Hepatocyte (in vitro differentiated cells): ENCODE results near the gene ZNF407. TPM values are rescaled to one million over a fixed set of nuclear protein-coding genes. Genes with fewer than 3 reads are reported as not detected.

Experiments
- DNase-seq: peaks from one replicate; pipeline ENCODE4 v3.0.0-alpha.2; 2016; ENCODE audit warnings: low spot score
- H2AFZ ChIP-seq: fragments of 200-600 bp; sonication (generic); 2 replicates; pipeline ENCODE4 v1.6.0; 2016; ENCODE audit warnings: antibody characterized with exemption, mild to moderate bottlenecking
- H3K27ac ChIP-seq: fragments of 200-600 bp; sonication (generic); 2 replicates; pipeline ENCODE4 v1.5.1; 2016; ENCODE audit warnings: mild to moderate bottlenecking
- H3K27me3 ChIP-seq: fragments of 200-600 bp; sonication (generic); 2 replicates; pipeline ENCODE4 v1.6.1; 2016
- H3K36me3 ChIP-seq: fragments of 200-600 bp; sonication (generic); replicated peaks from 2 replicates; pipeline ENCODE4 v1.5.1; 2016; ENCODE audit warnings: low read depth; ENCODE audit not compliant: insufficient read depth
- H3K4me1 ChIP-seq: fragments of 200-600 bp; sonication (generic); 2 replicates; pipeline ENCODE4 v1.5.1; 2016; ENCODE audit warnings: mild to moderate bottlenecking, moderate library complexity; ENCODE audit not compliant: insufficient read depth
- H3K4me2 ChIP-seq: fragments of 200-600 bp; sonication (generic); 2 replicates; pipeline ENCODE4 v1.6.0; 2016
- H3K4me3 ChIP-seq: fragments of 200-600 bp; sonication (generic); 2 replicates; pipeline ENCODE4 v1.5.1; 2016; ENCODE audit warnings: mild to moderate bottlenecking
- H3K79me2 ChIP-seq: fragments of 200-600 bp; sonication (generic); 2 replicates; pipeline ENCODE4 v1.6.0; 2017; ENCODE audit warnings: mild to moderate bottlenecking
- H3K9me2 ChIP-seq: fragments of 200-600 bp; sonication (generic); replicated peaks from 2 replicates; pipeline ENCODE4 v1.6.0; 2017; ENCODE audit warnings: mild to moderate bottlenecking; ENCODE audit not compliant: insufficient read depth
- H3K9me3 ChIP-seq: fragments of 200-600 bp; sonication (generic); 2 replicates; pipeline ENCODE4 v1.5.1; 2016; ENCODE audit warnings: low read depth, mild to moderate bottlenecking
- H4K20me1 ChIP-seq: fragments of 200-600 bp; sonication (generic); 2 replicates; pipeline ENCODE4 v1.6.0; 2016; ENCODE audit warnings: mild to moderate bottlenecking; ENCODE audit not compliant: insufficient read depth, poor library complexity, severe bottlenecking
- EZH2 ChIP-seq: fragments of 200-600 bp; sonication (generic); IDR thresholded peaks from 2 replicates; pipeline ENCODE4 v1.6.1; 2016; ENCODE audit warnings: antibody characterized with exemption, mild to moderate bottlenecking, borderline replicate concordance
- EZH2phosphoT487 ChIP-seq: fragments of 200-600 bp; sonication (generic); IDR thresholded peaks from one replicate; pipeline ENCODE4 v1.6.1; 2018; ENCODE audit warnings: antibody characterized with exemption, mild to moderate bottlenecking, low read depth, moderate library complexity; ENCODE audit not compliant: unreplicated experiment, severe bottlenecking
- WGBS: methylation state at CpG from one replicate; pipeline ENCODE4 v1.1.6; 2016; ENCODE audit warnings: low lambda C conversion rate; ENCODE audit errors: missing lambda C conversion rate; 5-methylcytosine and 5-hydroxymethylcytosine counted together
- polyA plus RNA-seq: library from polyadenylated mRNA; unstranded; fragments of >200 nt; fragmentation: Nextera tagmentation; extraction: Ambion mirVana; gene quantifications from 2 replicates; pipeline ENCODE4 v1.2.1, GENCODE V29; 2016
- total RNA-seq: library from RNA; depleted of rRNA; stranded (reverse); fragments of >200 nt; gene quantifications from 2 replicates; pipeline ENCODE4 v1.2.3, GENCODE V29; 2014
- TF ChIP-seq, protein P1 (sequence below): fragments of 200-600 bp; sonication (generic); IDR thresholded peaks from 2 replicates; pipeline ENCODE4 v1.5.1; 2016; ENCODE audit warnings: antibody characterized with exemption, mild to moderate bottlenecking; ENCODE audit not compliant: poor library complexity

The ZNF407 gene
- total and polyA plus RNA-seq, 2 experiments from 2014 or later, result 3.2 to 12.4 TPM

DNA sequence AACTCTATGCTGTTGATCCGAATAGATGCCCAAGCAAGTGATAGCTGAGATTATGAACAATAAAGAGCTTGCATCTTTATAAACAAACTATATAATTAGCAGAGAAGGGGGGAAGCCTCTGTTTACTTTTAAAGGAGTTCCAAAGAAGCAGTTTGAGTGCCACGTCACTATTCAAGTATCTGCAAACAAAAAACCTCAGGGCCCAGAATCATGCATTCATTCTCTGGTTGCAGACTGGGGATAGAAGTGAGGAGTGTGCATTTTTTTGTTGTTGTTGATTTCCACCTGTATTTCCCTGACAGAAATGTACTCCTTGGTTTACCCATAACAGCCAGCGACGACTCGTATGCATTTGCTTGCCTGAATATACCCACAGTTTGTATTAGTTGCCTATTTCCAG, 347.0 kb downstream of the ZNF407 start:
- Histone ChIP-seq H3K79me2 (no peaks in the 10 kb centered on the region), H3K36me3 (no peaks in the 10 kb centered on the region), H3K4me3 (no peak overlapping the region), H3K27me3 (no peaks in the 10 kb centered on the region), H4K20me1 (no peaks in the 10 kb centered on the region), H2AFZ (no peak overlapping the region), H3K27ac (no peak overlapping the region), H3K9me2 (no peaks in the 10 kb centered on the region), H3K9me3 (no peaks in the 10 kb centered on the region), H3K4me2 (no peak overlapping the region), H3K4me1 (peaks cover 7% of the 10 kb centered on the region)
- TF ChIP-seq, protein P1, sequence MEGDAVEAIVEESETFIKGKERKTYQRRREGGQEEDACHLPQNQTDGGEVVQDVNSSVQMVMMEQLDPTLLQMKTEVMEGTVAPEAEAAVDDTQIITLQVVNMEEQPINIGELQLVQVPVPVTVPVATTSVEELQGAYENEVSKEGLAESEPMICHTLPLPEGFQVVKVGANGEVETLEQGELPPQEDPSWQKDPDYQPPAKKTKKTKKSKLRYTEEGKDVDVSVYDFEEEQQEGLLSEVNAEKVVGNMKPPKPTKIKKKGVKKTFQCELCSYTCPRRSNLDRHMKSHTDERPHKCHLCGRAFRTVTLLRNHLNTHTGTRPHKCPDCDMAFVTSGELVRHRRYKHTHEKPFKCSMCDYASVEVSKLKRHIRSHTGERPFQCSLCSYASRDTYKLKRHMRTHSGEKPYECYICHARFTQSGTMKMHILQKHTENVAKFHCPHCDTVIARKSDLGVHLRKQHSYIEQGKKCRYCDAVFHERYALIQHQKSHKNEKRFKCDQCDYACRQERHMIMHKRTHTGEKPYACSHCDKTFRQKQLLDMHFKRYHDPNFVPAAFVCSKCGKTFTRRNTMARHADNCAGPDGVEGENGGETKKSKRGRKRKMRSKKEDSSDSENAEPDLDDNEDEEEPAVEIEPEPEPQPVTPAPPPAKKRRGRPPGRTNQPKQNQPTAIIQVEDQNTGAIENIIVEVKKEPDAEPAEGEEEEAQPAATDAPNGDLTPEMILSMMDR, result no peak
- TF ChIP-seq EZH2phosphoT487, result no peak
- WGBS, result 64% methylated on average over 5 of the region's 5 CpGs
- no peak for DNase-seq

DNA sequence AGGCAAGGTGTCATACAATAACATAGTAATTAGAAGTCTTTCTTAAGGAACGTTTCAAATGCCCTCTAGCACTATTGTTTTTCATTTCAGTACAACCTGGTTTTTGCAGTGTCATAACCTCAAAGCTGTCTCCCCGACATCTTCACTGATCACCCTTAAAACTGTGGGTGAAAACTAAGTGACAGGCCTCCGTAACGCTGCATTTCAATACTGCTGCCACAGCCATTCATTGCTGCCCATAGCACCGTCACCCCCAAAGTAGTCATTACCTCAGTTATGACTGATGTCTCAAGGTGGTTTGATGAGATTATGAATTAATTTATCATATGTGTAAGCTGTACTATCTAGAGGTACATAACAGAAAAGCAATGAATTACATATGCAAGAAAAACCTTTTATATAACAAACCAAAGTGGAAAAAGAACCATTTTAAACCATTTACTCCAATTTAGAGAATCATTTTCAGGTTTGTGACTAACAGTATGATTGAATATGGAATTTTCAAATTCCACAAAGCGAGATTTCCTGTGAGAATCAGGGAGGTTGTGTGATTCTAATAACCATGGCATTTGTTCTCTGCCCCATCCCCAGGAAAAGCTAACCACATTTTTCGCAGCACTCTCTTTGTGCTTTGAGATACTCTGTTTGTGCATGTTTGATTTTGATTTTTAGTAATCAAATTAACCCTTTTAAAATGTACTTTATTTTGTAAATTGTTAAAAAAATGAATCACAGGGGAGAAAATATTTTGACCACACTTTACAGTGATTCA, 348.3 kb downstream of the ZNF407 start:
- Histone ChIP-seq H3K27me3 (no peaks in the 10 kb centered on the region), H3K4me2 (no peak overlapping the region), H4K20me1 (no peaks in the 10 kb centered on the region), H3K4me3 (no peak overlapping the region), H2AFZ (no peak overlapping the region), H3K9me2 (no peaks in the 10 kb centered on the region), H3K79me2 (no peaks in the 10 kb centered on the region), H3K9me3 (no peaks in the 10 kb centered on the region), H3K4me1 (peaks cover 7% of the 10 kb centered on the region), H3K27ac (no peak overlapping the region), H3K36me3 (no peaks in the 10 kb centered on the region)
- WGBS, result 88% methylated on average over 7 of the region's 7 CpGs
- no peak for TF ChIP-seq EZH2
- TF ChIP-seq, protein P1, result no peak
- TF ChIP-seq EZH2phosphoT487, result no peak
- DNase-seq, result no peak

DNA sequence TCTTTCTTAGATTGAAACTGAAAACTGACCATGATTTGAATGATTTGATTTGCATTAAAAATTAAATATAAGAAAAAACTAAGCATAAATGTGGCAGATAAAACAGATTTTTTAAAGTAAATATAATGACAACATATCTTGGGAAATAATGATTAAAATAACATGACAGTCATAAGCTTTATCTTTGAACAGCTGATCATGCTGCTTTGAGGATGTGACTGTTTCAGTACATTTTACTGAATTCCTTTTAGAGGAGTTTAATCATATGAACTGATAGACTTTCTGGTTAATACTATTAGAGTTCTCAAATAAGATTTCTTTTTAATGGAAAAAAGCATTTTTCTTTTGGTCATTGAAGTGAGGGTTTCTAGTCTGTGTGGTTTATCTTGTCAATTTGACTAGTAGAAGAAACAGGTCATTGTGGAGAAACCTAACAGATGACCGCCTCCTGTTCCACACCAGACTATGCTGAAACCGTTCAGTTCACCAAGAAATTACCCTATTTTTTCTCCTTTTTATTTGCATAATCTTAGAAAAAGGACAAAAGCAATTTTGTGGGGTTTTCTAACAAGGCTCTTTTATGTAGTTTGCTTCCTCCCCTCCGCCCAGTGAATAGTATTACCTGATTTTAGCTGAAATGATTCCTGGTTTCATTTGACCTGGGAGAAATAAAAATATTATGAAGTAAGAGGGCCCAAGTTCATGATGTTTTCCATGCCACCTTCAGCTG, 349.1 kb downstream of the ZNF407 start:
- TF ChIP-seq EZH2 (no peak), EZH2phosphoT487 (no peak)
- TF ChIP-seq, protein P1, result no peak

More for the DNA sequence above, 349.1 kb downstream of the ZNF407 start:
- Histone ChIP-seq H3K9me2 (no peaks in the 10 kb centered on the region), H3K36me3 (no peaks in the 10 kb centered on the region), H3K4me1 (peaks cover 7% of the 10 kb centered on the region), H3K79me2 (no peaks in the 10 kb centered on the region), H3K4me3 (no peak overlapping the region), H4K20me1 (no peaks in the 10 kb centered on the region), H3K4me2 (no peak overlapping the region), H3K27me3 (no peaks in the 10 kb centered on the region), H2AFZ (no peak overlapping the region), H3K9me3 (no peaks in the 10 kb centered on the region), H3K27ac (no peak overlapping the region)
- WGBS, result 95% methylated on average over 3 of the region's 3 CpGs
- DNase-seq, result no peak
